ENCODE data around the gene POLR2I. TPM values are rescaled to one million over a fixed set of nuclear protein-coding genes. Genes with fewer than 3 reads are reported as not detected.

The POLR2I gene
- total and polyA plus RNA-seq, 2 of the 13 experiments (the other 11 are each of a cell fraction or from before 2014, with no cell fraction given): 40.5 to 104 TPM

DNA sequence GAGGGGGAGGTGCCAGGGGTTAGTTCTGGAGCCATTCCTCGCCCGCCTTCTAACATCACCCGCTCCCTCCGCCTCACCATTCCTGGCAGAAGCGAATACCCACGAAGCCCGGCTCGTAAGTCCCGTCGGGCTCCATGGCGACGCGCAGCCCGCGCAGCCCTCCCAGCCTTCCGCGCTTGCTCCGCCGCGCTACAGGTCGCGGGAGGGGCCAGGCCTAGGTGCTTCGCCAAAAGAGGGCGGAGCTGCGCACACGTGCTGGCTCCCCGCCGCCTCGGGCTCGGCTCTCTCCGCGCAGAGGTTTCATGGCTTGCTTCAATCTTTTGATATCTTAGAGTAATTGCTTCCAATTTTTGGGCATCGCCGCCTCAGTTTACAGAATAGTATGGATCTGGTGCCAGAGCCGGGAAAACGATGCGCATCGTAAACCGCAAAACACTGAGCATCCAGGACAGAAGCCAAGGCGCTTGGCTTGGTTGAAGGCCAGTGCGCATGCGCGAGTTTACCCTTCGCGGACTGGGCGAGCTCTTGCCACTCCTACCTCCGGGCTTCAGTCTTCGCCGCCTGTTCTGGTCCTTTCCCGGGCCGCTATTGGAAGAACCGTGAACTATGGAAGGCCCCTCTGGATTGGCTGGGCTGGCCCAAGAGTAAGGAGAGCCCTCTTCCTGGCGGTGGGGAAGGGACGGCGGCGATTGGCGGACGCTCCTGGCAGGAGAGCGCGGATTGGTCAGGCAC, at the start of gene POLR2I (continued):
- peak; percentile 70; the same call in 1 of the 2 replicates for TF ChIP-seq ZNF782 (CRISPR knock-in tag; IDR thresholded peaks at IDR 0.05; ENCODE audit: borderline replicate concordance)
- TF ChIP-seq TBX2 (CRISPR knock-in tag; IDR thresholded peaks at IDR 0.05; ENCODE audit: borderline replicate concordance): peak; percentile 57; the same call in 1 of the 2 replicates
- TF ChIP-seq ZNF225 (CRISPR knock-in tag; IDR thresholded peaks at IDR 0.05): peak; percentile 89; the same call in 1 of the 2 replicates
- no peak for TF ChIP-seq CBX1 (IDR thresholded peaks at IDR 0.05; ENCODE audit: low read depth)
- TF ChIP-seq ERF (CRISPR knock-in tag; IDR thresholded peaks at IDR 0.05): peak; percentile 91
- TF ChIP-seq, protein P1, sequence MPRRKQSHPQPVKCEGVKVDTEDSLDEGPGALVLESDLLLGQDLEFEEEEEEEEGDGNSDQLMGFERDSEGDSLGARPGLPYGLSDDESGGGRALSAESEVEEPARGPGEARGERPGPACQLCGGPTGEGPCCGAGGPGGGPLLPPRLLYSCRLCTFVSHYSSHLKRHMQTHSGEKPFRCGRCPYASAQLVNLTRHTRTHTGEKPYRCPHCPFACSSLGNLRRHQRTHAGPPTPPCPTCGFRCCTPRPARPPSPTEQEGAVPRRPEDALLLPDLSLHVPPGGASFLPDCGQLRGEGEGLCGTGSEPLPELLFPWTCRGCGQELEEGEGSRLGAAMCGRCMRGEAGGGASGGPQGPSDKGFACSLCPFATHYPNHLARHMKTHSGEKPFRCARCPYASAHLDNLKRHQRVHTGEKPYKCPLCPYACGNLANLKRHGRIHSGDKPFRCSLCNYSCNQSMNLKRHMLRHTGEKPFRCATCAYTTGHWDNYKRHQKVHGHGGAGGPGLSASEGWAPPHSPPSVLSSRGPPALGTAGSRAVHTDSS (CRISPR knock-in tag; conservative IDR thresholded peaks at IDR 0.05): no peak
- TF ChIP-seq STAG1 (CRISPR knock-in tag; IDR thresholded peaks at IDR 0.05): no peak
- TF ChIP-seq, protein P2, sequence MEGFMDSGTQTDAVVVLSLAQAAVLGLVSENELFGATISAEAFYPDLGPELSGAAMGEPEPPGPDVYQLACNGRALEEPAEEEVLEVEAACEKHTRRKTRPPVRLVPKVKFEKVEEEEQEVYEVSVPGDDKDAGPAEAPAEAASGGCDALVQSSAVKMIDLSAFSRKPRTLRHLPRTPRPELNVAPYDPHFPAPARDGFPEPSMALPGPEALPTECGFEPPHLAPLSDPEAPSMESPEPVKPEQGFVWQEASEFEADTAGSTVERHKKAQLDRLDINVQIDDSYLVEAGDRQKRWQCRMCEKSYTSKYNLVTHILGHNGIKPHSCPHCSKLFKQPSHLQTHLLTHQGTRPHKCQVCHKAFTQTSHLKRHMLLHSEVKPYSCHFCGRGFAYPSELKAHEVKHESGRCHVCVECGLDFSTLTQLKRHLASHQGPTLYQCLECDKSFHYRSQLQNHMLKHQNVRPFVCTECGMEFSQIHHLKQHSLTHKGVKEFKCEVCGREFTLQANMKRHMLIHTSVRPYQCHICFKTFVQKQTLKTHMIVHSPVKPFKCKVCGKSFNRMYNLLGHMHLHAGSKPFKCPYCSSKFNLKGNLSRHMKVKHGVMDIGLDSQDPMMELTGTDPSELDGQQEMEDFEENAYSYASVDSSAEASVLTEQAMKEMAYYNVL (CRISPR knock-in tag; IDR thresholded peaks at IDR 0.05; ENCODE audit: borderline replicate concordance): no peak; the same call in 1 of the 2 replicates
- TF ChIP-seq CBX5 (CRISPR knock-in tag; IDR thresholded peaks at IDR 0.05; ENCODE audit: borderline replicate concordance): peak; percentile 79; the same call in 1 of the 2 replicates
- TF ChIP-seq ZNF75D (CRISPR knock-in tag; IDR thresholded peaks at IDR 0.05; ENCODE audit: borderline replicate concordance): no peak
- no peak for TF ChIP-seq NR2F2 (IDR thresholded peaks at IDR 0.05; ENCODE audit: borderline replicate concordance, low read depth)
- no peak for TF ChIP-seq ZFP36L2 (CRISPR knock-in tag; IDR thresholded peaks at IDR 0.05)
- no peak for TF ChIP-seq CENPT (CRISPR knock-in tag; IDR thresholded peaks at IDR 0.05; ENCODE audit: low read depth)
- TF ChIP-seq SAFB2 (CRISPR knock-in tag; IDR thresholded peaks at IDR 0.05; ENCODE audit: borderline replicate concordance, low read depth): no peak; the same call in 1 of the 2 replicates
- peak; percentile 55 for TF ChIP-seq ZNF629 (CRISPR knock-in tag; conservative IDR thresholded peaks at IDR 0.05)
- TF ChIP-seq, protein P3, sequence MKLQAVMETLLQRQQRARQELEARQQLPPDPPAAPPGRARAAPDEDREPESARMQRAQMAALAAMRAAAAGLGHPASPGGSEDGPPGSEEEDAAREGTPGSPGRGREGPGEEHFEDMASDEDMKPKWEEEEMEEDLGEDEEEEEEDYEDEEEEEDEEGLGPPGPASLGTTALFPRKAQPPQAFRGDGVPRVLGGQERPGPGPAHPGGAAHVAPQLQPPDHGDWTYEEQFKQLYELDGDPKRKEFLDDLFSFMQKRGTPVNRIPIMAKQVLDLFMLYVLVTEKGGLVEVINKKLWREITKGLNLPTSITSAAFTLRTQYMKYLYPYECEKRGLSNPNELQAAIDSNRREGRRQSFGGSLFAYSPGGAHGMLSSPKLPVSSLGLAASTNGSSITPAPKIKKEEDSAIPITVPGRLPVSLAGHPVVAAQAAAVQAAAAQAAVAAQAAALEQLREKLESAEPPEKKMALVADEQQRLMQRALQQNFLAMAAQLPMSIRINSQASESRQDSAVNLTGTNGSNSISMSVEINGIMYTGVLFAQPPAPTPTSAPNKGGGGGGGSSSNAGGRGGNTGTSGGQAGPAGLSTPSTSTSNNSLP (IDR thresholded peaks at IDR 0.05; ENCODE audit: low read depth, low read length): no peak
- TF ChIP-seq HNRNPL (IDR thresholded peaks at IDR 0.05; ENCODE audit: low read depth, low read length): no peak
- TF ChIP-seq PTBP1 (IDR thresholded peaks at IDR 0.05; ENCODE audit: low read depth, low read length, poor library complexity, severe bottlenecking): no peak
- no peak for TF ChIP-seq ONECUT2 (CRISPR knock-in tag; IDR thresholded peaks at IDR 0.05)
- TF ChIP-seq TCF7L2 (IDR thresholded peaks at IDR 0.05; ENCODE audit: low read depth, low read length): no peak
- TF ChIP-seq, protein P4, sequence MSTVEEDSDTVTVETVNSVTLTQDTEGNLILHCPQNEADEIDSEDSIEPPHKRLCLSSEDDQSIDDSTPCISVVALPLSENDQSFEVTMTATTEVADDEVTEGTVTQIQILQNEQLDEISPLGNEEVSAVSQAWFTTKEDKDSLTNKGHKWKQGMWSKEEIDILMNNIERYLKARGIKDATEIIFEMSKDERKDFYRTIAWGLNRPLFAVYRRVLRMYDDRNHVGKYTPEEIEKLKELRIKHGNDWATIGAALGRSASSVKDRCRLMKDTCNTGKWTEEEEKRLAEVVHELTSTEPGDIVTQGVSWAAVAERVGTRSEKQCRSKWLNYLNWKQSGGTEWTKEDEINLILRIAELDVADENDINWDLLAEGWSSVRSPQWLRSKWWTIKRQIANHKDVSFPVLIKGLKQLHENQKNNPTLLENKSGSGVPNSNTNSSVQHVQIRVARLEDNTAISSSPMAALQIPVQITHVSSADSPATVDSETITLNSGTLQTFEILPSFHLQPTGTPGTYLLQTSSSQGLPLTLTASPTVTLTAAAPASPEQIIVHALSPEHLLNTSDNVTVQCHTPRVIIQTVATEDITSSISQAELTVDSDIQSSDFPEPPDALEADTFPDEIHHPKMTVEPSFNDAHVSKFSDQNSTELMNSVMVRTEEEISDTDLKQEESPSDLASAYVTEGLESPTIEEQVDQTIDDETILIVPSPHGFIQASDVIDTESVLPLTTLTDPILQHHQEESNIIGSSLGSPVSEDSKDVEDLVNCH (CRISPR knock-in tag; IDR thresholded peaks at IDR 0.05): no peak
- no peak; the same call in 1 of the 2 replicates for TF ChIP-seq ZKSCAN8 (CRISPR knock-in tag; IDR thresholded peaks at IDR 0.05; ENCODE audit: borderline replicate concordance)
